HG03060 (cell line): Measurements from ENCODE around the gene CREB5.

Experiments
- ATAC-seq: cut with Tn5 transposase; IDR thresholded peaks from one replicate; pipeline ENCODE4 v1.9.1; 2021; ENCODE audit warnings: low read depth, moderate number of reproducible peaks; ENCODE audit not compliant: unreplicated experiment

Gene CREB5

GRCh38 chr7:28698840-28699239 lies 286.5 kb downstream of the CREB5 start:
- ATAC-seq, result no peak

- no peak for ATAC-seq
Observed at GRCh38 chr7:28700096-28700495, 287.8 kb downstream of the CREB5 start.

GRCh38 chr7:28700790-28701203 lies 288.5 kb downstream of the CREB5 start:
- no peak for ATAC-seq

GRCh38 chr7:28701731-28702130 lies 289.4 kb downstream of the CREB5 start:
- no peak for ATAC-seq

- no peak for ATAC-seq
Observed at GRCh38 chr7:28702171-28702570, 289.9 kb downstream of the CREB5 start.

GRCh38 chr7:28703037-28703765 lies 290.9 kb downstream of the CREB5 start:
- ATAC-seq, result no peak

- no peak for ATAC-seq
Observed at GRCh38 chr7:28704706-28705105, 292.4 kb downstream of the CREB5 start.

- peak; percentile 74 for ATAC-seq
Observed at GRCh38 chr7:28705350-28705749, 293.0 kb downstream of the CREB5 start.

GRCh38 chr7:28706584-28706983 lies 294.3 kb downstream of the CREB5 start:
- no peak for ATAC-seq

- ATAC-seq, result no peak
Observed at GRCh38 chr7:28707291-28707690, 295.0 kb downstream of the CREB5 start.

GRCh38 chr7:28708033-28708951 lies 296.0 kb downstream of the CREB5 start:
- ATAC-seq, result no peak

GRCh38 chr7:28709748-28710147 lies 297.4 kb downstream of the CREB5 start:
- no peak for ATAC-seq

GRCh38 chr7:28711114-28711513 lies 298.8 kb downstream of the CREB5 start:
- ATAC-seq, result no peak

GRCh38 chr7:28714459-28715120 lies 302.3 kb downstream of the CREB5 start:
- ATAC-seq, result no peak

GRCh38 chr7:28717445-28718054 lies 305.2 kb downstream of the CREB5 start:
- ATAC-seq, result no peak

GRCh38 chr7:28718055-28718481 lies 305.8 kb downstream of the CREB5 start:
- ATAC-seq, result no peak

GRCh38 chr7:28718545-28718944 lies 306.2 kb downstream of the CREB5 start:
- ATAC-seq, result no peak

- no peak for ATAC-seq
Observed at GRCh38 chr7:28722684-28723083, 310.4 kb downstream of the CREB5 start.

GRCh38 chr7:28723336-28723735 lies 311.0 kb downstream of the CREB5 start:
- no peak for ATAC-seq

- ATAC-seq, result no peak
Observed at GRCh38 chr7:28724563-28724962, 312.2 kb downstream of the CREB5 start.
